ENCODE results near the gene SLC25A33. TPM values are rescaled to one million over a fixed set of nuclear protein-coding genes. Genes with fewer than 3 reads are reported as not detected.
"Not testable (repeated sequence)": the region's sequence is repeated elsewhere in the genome, so short reads cannot be mapped to it uniquely, and the experiment has no call there.

The SLC25A33 gene
- total RNA-seq, 5 donors from 2014 or later (not counting 1 experiment from before 2014, with no cell fraction given), result 2.8 to 6.2 (median 4.4) TPM

- peak overlapping the region; percentile 53 to 73 for H3K27ac Mint-ChIP-seq
- H3K27me3 Mint-ChIP-seq, result no peaks in the 10 kb centered on the region
- Histone ChIP-seq H3K4me1 (ENCODE audit: control insufficient read depth in 1 of 2, extremely low read depth in 1 of 2, insufficient read depth in 2 of 2, low read length in 2 of 2) (peaks cover 22 to 28% of the 10 kb centered on the region in 2 experiments), H3K27me3 (replicated peaks in 1 of 2; ENCODE audit: control insufficient read depth in 2 of 2, extremely low read depth in 1 of 2, insufficient read depth in 2 of 2, low read length in 1 of 2) (no peaks in the 10 kb centered on the region), H3K9me3 (no peaks in the 10 kb centered on the region), H3K27ac (ENCODE audit: low read length) (peak overlapping the region; percentile 39), H3K4me3 (ENCODE audit: control insufficient read depth in 1 of 2, extremely low read depth in 1 of 2, low read length in 1 of 2) (no peak overlapping the region), H3K36me3 (ENCODE audit: control insufficient read depth in 2 of 2, extremely low read depth in 1 of 2, insufficient read depth in 1 of 2, low read length in 1 of 2) (peaks cover 0 to 27% of the 10 kb centered on the region in 2 donors)
- ChIA-PET POLR2A (interaction anchor here in 1 of 2 donors (0.7 kb wide), 1 partner anchor 18 kb away, joined by 3 read pairs; no protein-coding TSS in a partner anchor), CTCF (interaction anchor here in 1 of 2 donors (0.9 kb wide), 1 partner anchor 13 kb away, joined by 3 read pairs; no protein-coding TSS in a partner anchor)
- 95% methylated on average over 4 of the region's 11 CpGs for WGBS (ENCODE audit: insufficient coverage)
- ATAC-seq (replicated peaks in 1 of 4) (no peak), DNase-seq (no peak)
- peaks cover 35 to 41% (median 39%) of the 10 kb centered on the region in 3 donors for H3K4me1 Mint-ChIP-seq
- peaks cover 34% of the 10 kb centered on the region for H3K36me3 Mint-ChIP-seq
- H3K9me3 Mint-ChIP-seq, result no peaks in the 10 kb centered on the region
- peak overlapping the region; percentile 34 to 70 (median 51) for H3K4me3 Mint-ChIP-seq
These were observed 19.8 kb downstream of the SLC25A33 start for GRCh38 chr1:9558946-9559545.

GRCh38 chr1:9559673-9560072, 20.4 kb downstream of the SLC25A33 start:
- Histone ChIP-seq H3K4me3 (ENCODE audit: control insufficient read depth in 1 of 2, extremely low read depth in 1 of 2, low read length in 1 of 2) (no peak overlapping the region), H3K27ac (ENCODE audit: low read length) (peak overlapping the region; percentile 39), H3K36me3 (ENCODE audit: control insufficient read depth in 2 of 2, extremely low read depth in 1 of 2, insufficient read depth in 1 of 2, low read length in 1 of 2) (peaks cover 0 to 27% of the 10 kb centered on the region in 2 donors), H3K9me3 (no peaks in the 10 kb centered on the region), H3K4me1 (ENCODE audit: control insufficient read depth in 1 of 2, extremely low read depth in 1 of 2, insufficient read depth in 2 of 2, low read length in 2 of 2) (peaks cover 22 to 28% of the 10 kb centered on the region in 2 experiments), H3K27me3 (replicated peaks in 1 of 2; ENCODE audit: control insufficient read depth in 2 of 2, extremely low read depth in 1 of 2, insufficient read depth in 2 of 2, low read length in 1 of 2) (no peaks in the 10 kb centered on the region)
- Mint-ChIP-seq H3K27ac (peak overlapping the region; percentile 53 to 73), H3K4me3 (peak overlapping the region; percentile 34 to 70 (median 51)), H3K36me3 (peaks cover 36% of the 10 kb centered on the region), H3K27me3 (no peaks in the 10 kb centered on the region), H3K4me1 (peaks cover 35 to 41% (median 39%) of the 10 kb centered on the region in 3 donors), H3K9me3 (no peaks in the 10 kb centered on the region)
- ChIA-PET CTCF (no interaction called here), POLR2A (no interaction called here)
- no CpG with 5 or more reads among the region's 5 CpGs for WGBS (ENCODE audit: insufficient coverage)
- DNase-seq (peak in 29 of 35 experiments; percentile 6 to 62 (median 31)), ATAC-seq (replicated peaks in 1 of 4) (peak; percentile 62 to 82 (median 69))

GRCh38 chr1:9560090-9560489, 20.8 kb downstream of the SLC25A33 start:
- Histone ChIP-seq H3K36me3 (ENCODE audit: control insufficient read depth in 2 of 2, extremely low read depth in 1 of 2, insufficient read depth in 1 of 2, low read length in 1 of 2) (peaks cover 0 to 27% of the 10 kb centered on the region in 2 donors), H3K27ac (ENCODE audit: low read length) (peak overlapping the region; percentile 39), H3K4me1 (ENCODE audit: control insufficient read depth in 1 of 2, extremely low read depth in 1 of 2, insufficient read depth in 2 of 2, low read length in 2 of 2) (peaks cover 22 to 28% of the 10 kb centered on the region in 2 experiments)
- Mint-ChIP-seq H3K4me3 (peak overlapping the region in 1 of 3 donors; percentile 70), H3K36me3 (peaks cover 35% of the 10 kb centered on the region), H3K27ac (peak overlapping the region; percentile 53 to 73), H3K4me1 (peaks cover 35 to 41% (median 39%) of the 10 kb centered on the region in 3 donors)
- H3K27me3 Mint-ChIP-seq; H3K4me3 ChIP-seq (ENCODE audit: control insufficient read depth in 1 of 2, extremely low read depth in 1 of 2, low read length in 1 of 2); CTCF ChIA-PET; H3K9me3 ChIP-seq; POLR2A ChIA-PET; H3K27me3 ChIP-seq (replicated peaks in 1 of 2; ENCODE audit: control insufficient read depth in 2 of 2, extremely low read depth in 1 of 2, insufficient read depth in 2 of 2, low read length in 1 of 2); H3K9me3 Mint-ChIP-seq; DNase-seq: not testable (repeated sequence)
- peak in 1 of 4 experiments; percentile 14 for ATAC-seq (replicated peaks in 1 of 4)
- WGBS (ENCODE audit: insufficient coverage), result 94% methylated on average over 3 of the region's 17 CpGs

- POLR2A ChIA-PET, result no interaction called here
- Mint-ChIP-seq H3K36me3 (peaks cover 23% of the 10 kb centered on the region), H3K27ac (peak overlapping the region; percentile 21 to 59), H3K9me3 (no peaks in the 10 kb centered on the region), H3K27me3 (no peaks in the 10 kb centered on the region), H3K4me1 (peaks cover 35 to 41% (median 37%) of the 10 kb centered on the region in 3 donors), H3K4me3 (no peak overlapping the region)
- WGBS (ENCODE audit: insufficient coverage), result 92% methylated on average over 2 of the region's 3 CpGs
- peak in 2 of 35 experiments; percentile 16 to 66 for DNase-seq
- H3K4me3 ChIP-seq (ENCODE audit: control insufficient read depth in 1 of 2, extremely low read depth in 1 of 2, low read length in 1 of 2), result no peak overlapping the region
- H3K27ac ChIP-seq (ENCODE audit: low read length), result no peak overlapping the region
- H3K4me1 ChIP-seq (ENCODE audit: control insufficient read depth in 1 of 2, extremely low read depth in 1 of 2, insufficient read depth in 2 of 2, low read length in 2 of 2), result peaks cover 22 to 28% of the 10 kb centered on the region in 2 experiments
- CTCF ChIA-PET, result no interaction called here
- H3K9me3 ChIP-seq, result no peaks in the 10 kb centered on the region
- H3K36me3 ChIP-seq (ENCODE audit: control insufficient read depth in 2 of 2, extremely low read depth in 1 of 2, insufficient read depth in 1 of 2, low read length in 1 of 2), result peaks cover 0 to 16% of the 10 kb centered on the region in 2 donors
- peak in 1 of 4 experiments; percentile 39 for ATAC-seq (replicated peaks in 1 of 4)
- H3K27me3 ChIP-seq (replicated peaks in 1 of 2; ENCODE audit: control insufficient read depth in 2 of 2, extremely low read depth in 1 of 2, insufficient read depth in 2 of 2, low read length in 1 of 2), result no peaks in the 10 kb centered on the region
These were observed 22.2 kb downstream of the SLC25A33 start for GRCh38 chr1:9561429-9561828.

GRCh38 chr1:9569267-9569666, 30.0 kb downstream of the SLC25A33 start:
- H3K9me3 ChIP-seq, result no peaks in the 10 kb centered on the region
- ChIA-PET POLR2A (no interaction called here), CTCF (interaction anchor here in 1 of 2 donors (0.6 kb wide), 1 partner anchor 281 kb away, joined by 3 read pairs; no protein-coding TSS in a partner anchor)
- H3K9me3 Mint-ChIP-seq, result no peaks in the 10 kb centered on the region
- H3K27ac Mint-ChIP-seq, result peak overlapping the region in 1 of 2 donors; percentile 22
- H3K4me1 ChIP-seq (ENCODE audit: control insufficient read depth in 1 of 2, extremely low read depth in 1 of 2, insufficient read depth in 2 of 2, low read length in 2 of 2), result no peaks in the 10 kb centered on the region
- no peak overlapping the region for H3K4me3 ChIP-seq (ENCODE audit: control insufficient read depth in 1 of 2, extremely low read depth in 1 of 2, low read length in 1 of 2)
- no peaks in the 10 kb centered on the region for H3K27me3 Mint-ChIP-seq
- DNase-seq (no peak), ATAC-seq (replicated peaks in 1 of 4) (no peak)
- no CpG with 5 or more reads among the region's 1 CpG for WGBS (ENCODE audit: insufficient coverage)
- peaks cover 17% of the 10 kb centered on the region for H3K36me3 Mint-ChIP-seq
- no peak overlapping the region for H3K4me3 Mint-ChIP-seq
- H3K4me1 Mint-ChIP-seq, result no peaks in the 10 kb centered on the region
- H3K27ac ChIP-seq (ENCODE audit: low read length), result no peak overlapping the region
- peaks cover 4 to 6% of the 10 kb centered on the region in 2 donors for H3K36me3 ChIP-seq (ENCODE audit: control insufficient read depth in 2 of 2, extremely low read depth in 1 of 2, insufficient read depth in 1 of 2, low read length in 1 of 2)
- H3K27me3 ChIP-seq (replicated peaks in 1 of 2; ENCODE audit: control insufficient read depth in 2 of 2, extremely low read depth in 1 of 2, insufficient read depth in 2 of 2, low read length in 1 of 2), result no peaks in the 10 kb centered on the region

- H3K27me3 ChIP-seq (replicated peaks in 1 of 2; ENCODE audit: control insufficient read depth in 2 of 2, extremely low read depth in 1 of 2, insufficient read depth in 2 of 2, low read length in 1 of 2); DNase-seq; H3K36me3 ChIP-seq (ENCODE audit: control insufficient read depth in 2 of 2, extremely low read depth in 1 of 2, insufficient read depth in 1 of 2, low read length in 1 of 2); H3K27ac Mint-ChIP-seq; POLR2A ChIA-PET; H3K4me3 Mint-ChIP-seq; H3K9me3 Mint-ChIP-seq; H3K4me3 ChIP-seq (ENCODE audit: control insufficient read depth in 1 of 2, extremely low read depth in 1 of 2, low read length in 1 of 2); H3K4me1 Mint-ChIP-seq; H3K27ac ChIP-seq (ENCODE audit: low read length); H3K4me1 ChIP-seq (ENCODE audit: control insufficient read depth in 1 of 2, extremely low read depth in 1 of 2, insufficient read depth in 2 of 2, low read length in 2 of 2); H3K9me3 ChIP-seq; ATAC-seq (replicated peaks in 1 of 4); H3K27me3 Mint-ChIP-seq: not testable (repeated sequence)
- WGBS (ENCODE audit: insufficient coverage), result 100% methylated on average over 3 of the region's 16 CpGs
- CTCF ChIA-PET, result interaction anchor here in 1 of 2 donors (1.0 kb wide), 1 partner anchor 364 kb away, joined by 3 read pairs; no protein-coding TSS in a partner anchor
- H3K36me3 Mint-ChIP-seq, result peaks cover 22% of the 10 kb centered on the region
These were observed 31.7 kb downstream of the SLC25A33 start for GRCh38 chr1:9570886-9571529.

Data from T-cell (primary cell).